HG03108 (cell line): ENCODE data around the gene FOLR3.
"Not testable (repeated sequence)": the region's sequence is repeated elsewhere in the genome, so short reads cannot be mapped to it uniquely, and the experiment has no call there.

Experiments used
- ATAC-seq: cut with Tn5 transposase; IDR thresholded peaks from one replicate; pipeline ENCODE4 v1.9.1; 2021; ENCODE audit warnings: moderate library complexity; ENCODE audit not compliant: unreplicated experiment

FOLR3 gene

GRCh38 chr11:72123117-72123653 lies 12.3 kb upstream of the FOLR3 start:
- no peak for ATAC-seq

- ATAC-seq, result no peak
These were observed 11.5 kb upstream of the FOLR3 start for GRCh38 chr11:72124046-72124445.

- no peak for ATAC-seq
These were observed 9.6 kb upstream of the FOLR3 start for GRCh38 chr11:72125956-72126355.

- no peak for ATAC-seq
These were observed 7.6 kb upstream of the FOLR3 start for GRCh38 chr11:72127923-72128322.

GRCh38 chr11:72129381-72129780 lies 6.1 kb upstream of the FOLR3 start:
- ATAC-seq, result no peak

GRCh38 chr11:72132646-72133045 lies 2.9 kb upstream of the FOLR3 start:
- ATAC-seq, result no peak

GRCh38 chr11:72135891-72136683 lies 562 bp downstream of the FOLR3 start:
- ATAC-seq, result no peak

GRCh38 chr11:72136684-72137262 lies 1.2 kb downstream of the FOLR3 start:
- ATAC-seq, result no peak

- ATAC-seq, result no peak
These were observed 3.4 kb downstream of the FOLR3 start for GRCh38 chr11:72138821-72139390.

GRCh38 chr11:72139500-72139899 lies 4.0 kb downstream of the FOLR3 start:
- no peak for ATAC-seq

GRCh38 chr11:72140661-72141060 lies 5.1 kb downstream of the FOLR3 start:
- ATAC-seq, result no peak

GRCh38 chr11:72141066-72141465 lies 5.5 kb downstream of the FOLR3 start:
- no peak for ATAC-seq

- ATAC-seq, result not testable (repeated sequence)
These were observed 6.6 kb downstream of the FOLR3 start for GRCh38 chr11:72142086-72142485.

GRCh38 chr11:72142543-72142942 lies 7.0 kb downstream of the FOLR3 start:
- ATAC-seq, result not testable (repeated sequence)

GRCh38 chr11:72144807-72145565 lies 9.5 kb downstream of the FOLR3 start:
- no peak for ATAC-seq

GRCh38 chr11:72146625-72147024 lies 11.1 kb downstream of the FOLR3 start:
- ATAC-seq, result no peak

- no peak for ATAC-seq
These were observed 15.4 kb downstream of the FOLR3 start for GRCh38 chr11:72150882-72151281.

- not testable (repeated sequence) for ATAC-seq
These were observed 18.3 kb downstream of the FOLR3 start for GRCh38 chr11:72153874-72154273.

- no peak for ATAC-seq
These were observed 19.3 kb downstream of the FOLR3 start for GRCh38 chr11:72154816-72155215.

GRCh38 chr11:72155751-72156150 lies 20.2 kb downstream of the FOLR3 start:
- ATAC-seq, result no peak

- ATAC-seq, result no peak
These were observed 21.6 kb downstream of the FOLR3 start for GRCh38 chr11:72157131-72157530.
